OCI-LY7 (cell line): ENCODE measurements around the gene CWC22.

ENCODE experiments used
- EZH2phosphoT487 ChIP-seq: fragments of 200-600 bp; sonication (generic); IDR thresholded peaks from 2 replicates; pipeline ENCODE4 v1.6.1; 2018; ENCODE audit warnings: low read depth, borderline replicate concordance, mild to moderate bottlenecking, mixed run types, antibody characterized with exemption, low read length, moderate library complexity, mixed read lengths
- TF ChIP-seq, protein P1 (sequence below): fragments of 200-600 bp; sonication (generic); conservative IDR thresholded peaks from 2 replicates; pipeline ENCODE4 v1.5.1; 2014; ENCODE audit warnings: mild to moderate bottlenecking, antibody characterized with exemption, low read length, moderate library complexity, mixed read lengths

DNA sequence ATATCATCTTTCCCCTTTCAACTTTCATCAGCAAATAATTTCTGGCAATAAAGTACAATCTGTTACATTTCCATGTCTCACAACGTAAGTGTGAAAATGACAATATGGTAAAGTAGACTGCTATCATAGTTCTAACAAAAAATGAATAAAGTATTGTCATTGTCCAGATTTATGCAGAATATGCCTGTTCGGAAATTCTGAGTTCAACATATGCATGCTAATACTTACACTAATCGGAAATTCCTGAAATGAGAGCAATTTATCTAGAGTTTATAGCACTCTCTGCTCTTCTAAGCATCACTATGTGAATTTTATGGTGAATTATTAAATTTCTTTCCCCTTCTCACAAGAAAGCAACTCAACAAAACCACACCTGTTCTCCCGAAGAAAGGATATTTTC is 8.1 kb downstream of the CWC22 start:
- TF ChIP-seq, protein P1, sequence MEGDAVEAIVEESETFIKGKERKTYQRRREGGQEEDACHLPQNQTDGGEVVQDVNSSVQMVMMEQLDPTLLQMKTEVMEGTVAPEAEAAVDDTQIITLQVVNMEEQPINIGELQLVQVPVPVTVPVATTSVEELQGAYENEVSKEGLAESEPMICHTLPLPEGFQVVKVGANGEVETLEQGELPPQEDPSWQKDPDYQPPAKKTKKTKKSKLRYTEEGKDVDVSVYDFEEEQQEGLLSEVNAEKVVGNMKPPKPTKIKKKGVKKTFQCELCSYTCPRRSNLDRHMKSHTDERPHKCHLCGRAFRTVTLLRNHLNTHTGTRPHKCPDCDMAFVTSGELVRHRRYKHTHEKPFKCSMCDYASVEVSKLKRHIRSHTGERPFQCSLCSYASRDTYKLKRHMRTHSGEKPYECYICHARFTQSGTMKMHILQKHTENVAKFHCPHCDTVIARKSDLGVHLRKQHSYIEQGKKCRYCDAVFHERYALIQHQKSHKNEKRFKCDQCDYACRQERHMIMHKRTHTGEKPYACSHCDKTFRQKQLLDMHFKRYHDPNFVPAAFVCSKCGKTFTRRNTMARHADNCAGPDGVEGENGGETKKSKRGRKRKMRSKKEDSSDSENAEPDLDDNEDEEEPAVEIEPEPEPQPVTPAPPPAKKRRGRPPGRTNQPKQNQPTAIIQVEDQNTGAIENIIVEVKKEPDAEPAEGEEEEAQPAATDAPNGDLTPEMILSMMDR, result no peak
- no peak for TF ChIP-seq EZH2phosphoT487
